GM23338 (cell line): Measurements from ENCODE around the gene PDE6A. TPM values are rescaled to one million over a fixed set of nuclear protein-coding genes. Genes with fewer than 3 reads are reported as not detected.

Source experiments
- ATAC-seq: fragments of 200-7000 bp; cut with Tn5 transposase; 3 replicates; pipeline ENCODE4 v1.9.1; 2020
- DNase-seq: peaks from one replicate; pipeline ENCODE4 v3.0.0-alpha.2; 2015; ENCODE audit warnings: low spot score
- H2AFZ ChIP-seq: fragments of 200-600 bp; sonication (generic); 2 replicates; pipeline ENCODE4 v1.8.0; 2016; ENCODE audit warnings: antibody characterized with exemption, mild to moderate bottlenecking, moderate library complexity
- H3F3A ChIP-seq: fragments of 200-600 bp; sonication (generic); replicated peaks from 2 replicates; pipeline ENCODE4 v1.8.0; 2017; ENCODE audit warnings: antibody characterized with exemption, mixed run types, low read depth
- H3K27ac ChIP-seq: fragments of 200-600 bp; sonication (generic); 2 replicates; pipeline ENCODE4 v1.6.1; 2016; ENCODE audit warnings: low read depth
- H3K27me3 ChIP-seq: fragments of 200-600 bp; sonication (generic); 2 replicates; pipeline ENCODE4 v1.8.0; 2016; ENCODE audit warnings: mild to moderate bottlenecking, mixed run types, moderate library complexity; ENCODE audit not compliant: insufficient read depth
- H3K36me3 ChIP-seq: fragments of 200-600 bp; sonication (generic); 2 replicates; pipeline ENCODE4 v1.8.0; 2016; ENCODE audit warnings: mild to moderate bottlenecking; ENCODE audit not compliant: insufficient read depth
- H3K4me1 ChIP-seq: fragments of 200-600 bp; sonication (generic); 2 replicates; pipeline ENCODE4 v1.8.0; 2016; ENCODE audit warnings: mild to moderate bottlenecking, moderate library complexity; ENCODE audit not compliant: insufficient read depth
- H3K4me2 ChIP-seq: fragments of 200-600 bp; sonication (generic); 2 replicates; pipeline ENCODE4 v1.7.1; 2017; ENCODE audit warnings: mixed run types
- H3K4me3 ChIP-seq: fragments of 200-600 bp; sonication (generic); 2 replicates; pipeline ENCODE4 v1.6.1; 2016; ENCODE audit warnings: mixed run types
- H3K79me2 ChIP-seq: fragments of 200-600 bp; sonication (generic); replicated peaks from 2 replicates; pipeline ENCODE4 v1.8.0; 2017; ENCODE audit warnings: mild to moderate bottlenecking; ENCODE audit not compliant: insufficient read depth
- H3K9me2 ChIP-seq: fragments of 200-600 bp; sonication (generic); 2 replicates; pipeline ENCODE4 v1.8.0; 2017; ENCODE audit not compliant: insufficient read depth
- H4K20me1 ChIP-seq: fragments of 200-600 bp; sonication (generic); replicated peaks from 2 replicates; pipeline ENCODE4 v1.8.0; 2017; ENCODE audit warnings: mild to moderate bottlenecking; ENCODE audit not compliant: insufficient read depth
- H3K27ac Mint-ChIP-seq: 2 replicates; pipeline ENCODE4 v1.8.0; 2020; ENCODE audit warnings: inconsistent platforms, mild to moderate bottlenecking, moderate library complexity, mixed read lengths
- H3K27me3 Mint-ChIP-seq: 3 replicates; pipeline ENCODE4 v1.8.0; 2022; ENCODE audit warnings: low read depth, mild to moderate bottlenecking, moderate library complexity, mixed read lengths, inconsistent platforms; ENCODE audit not compliant: insufficient read depth, poor library complexity
- H3K36me3 Mint-ChIP-seq: 3 replicates; pipeline ENCODE4 v1.8.0; 2021; ENCODE audit warnings: low read depth, mild to moderate bottlenecking, inconsistent platforms, moderate library complexity, mixed read lengths
- H3K4me1 Mint-ChIP-seq: 3 replicates; pipeline ENCODE4 v1.8.0; 2020; ENCODE audit warnings: mild to moderate bottlenecking, inconsistent platforms, mixed read lengths
- H3K4me3 Mint-ChIP-seq: 3 replicates; pipeline ENCODE4 v1.8.0; 2021; ENCODE audit warnings: moderate library complexity, mild to moderate bottlenecking, inconsistent platforms, mixed read lengths
- H3K9me3 Mint-ChIP-seq: 3 replicates; pipeline ENCODE4 v1.8.0; 2020; ENCODE audit warnings: moderate library complexity, mild to moderate bottlenecking, inconsistent platforms, mixed read lengths
- CREB1 ChIP-seq: fragments of 250-450 bp; sonication (Bioruptor Pico); IDR thresholded peaks from 2 replicates; pipeline ENCODE4 v1.5.0; 2020; ENCODE audit warnings: low read depth, mild to moderate bottlenecking, moderate library complexity
- CTCF ChIP-seq, 2 experiments: fragments of 200-600 bp in 1 of 2; sonication (generic) in 1 of 2; conservative IDR thresholded peaks; 2 replicates each; pipeline versions ENCODE4 v1.5.1 to v1.6.1; 2016 to 2017; ENCODE audit warnings: antibody characterized with exemption in 2 of 2, low read depth in 2 of 2, mild to moderate bottlenecking in 2 of 2, moderate library complexity in 1 of 2
- EZH2phosphoT487 ChIP-seq: fragments of 200-600 bp; sonication (generic); IDR thresholded peaks from one replicate; pipeline ENCODE4 v1.8.1; 2018; ENCODE audit warnings: antibody characterized with exemption; ENCODE audit not compliant: unreplicated experiment
- ZNF331 ChIP-seq: fragments of 250-450 bp; sonication (Bioruptor Pico); IDR thresholded peaks from 2 replicates; pipeline ENCODE4 v1.5.0; 2020; ENCODE audit warnings: low read depth, mild to moderate bottlenecking, moderate library complexity
- ZNF462 ChIP-seq: fragments of 250-450 bp; sonication (Bioruptor Pico); IDR thresholded peaks from 2 replicates; pipeline ENCODE4 v1.5.0; 2020; ENCODE audit warnings: mild to moderate bottlenecking, moderate library complexity
- polyA plus RNA-seq: library from polyadenylated mRNA; unstranded; fragments of >200 nt; fragmentation: Nextera tagmentation; extraction: Ambion mirVana; gene quantifications from 2 replicates; pipeline ENCODE4 v1.2.1, GENCODE V29; 2016
- total RNA-seq: library from RNA; depleted of rRNA; stranded (reverse); fragments of >200 nt; shearing (Covaris generic); gene quantifications from 2 replicates; pipeline ENCODE4 v1.2.3, GENCODE V29; 2014

PDE6A gene
- total and polyA plus RNA-seq, 2 experiments from 2014 or later = 0.08 TPM; not detected in 1

- no peak overlapping the region for H3K4me2 ChIP-seq
- no peaks in the 10 kb centered on the region for H4K20me1 ChIP-seq
- H3K4me3 ChIP-seq = no peak overlapping the region
- no peaks in the 10 kb centered on the region for H3K9me3 Mint-ChIP-seq
- no peak overlapping the region for H3K27ac ChIP-seq
- no peaks in the 10 kb centered on the region for H3K27me3 ChIP-seq
- H2AFZ ChIP-seq = no peak overlapping the region
- H3K9me2 ChIP-seq = no peaks in the 10 kb centered on the region
- H3K4me1 ChIP-seq = no peaks in the 10 kb centered on the region; the same call in 1 of the 2 replicates
- peaks cover 5% of the 10 kb centered on the region for H3K4me1 Mint-ChIP-seq
- H3K27me3 Mint-ChIP-seq = no peaks in the 10 kb centered on the region
- DNase-seq (no peak), ATAC-seq (no peak)
- H3K36me3 Mint-ChIP-seq = no peaks in the 10 kb centered on the region
- no peak overlapping the region for H3K27ac Mint-ChIP-seq
- H3K4me3 Mint-ChIP-seq = no peak overlapping the region
- H3K79me2 ChIP-seq = no peaks in the 10 kb centered on the region
- no peaks in the 10 kb centered on the region for H3F3A ChIP-seq
- no peaks in the 10 kb centered on the region for H3K36me3 ChIP-seq
- no peak for TF ChIP-seq CREB1 (CRISPR knock-in tag)
- no peak for TF ChIP-seq CTCF (conservative IDR thresholded peaks at IDR 0.05; ENCODE audit: low read depth in 2 of 2)
- TF ChIP-seq EZH2phosphoT487 = no peak
- TF ChIP-seq ZNF462 (CRISPR knock-in tag) = no peak
- no peak for TF ChIP-seq ZNF331 (CRISPR knock-in tag)
Measured at GRCh38 chr5:149912226-149912871, 32.2 kb downstream of the PDE6A start.
